Measurements from ENCODE around the gene KIAA0513.

The KIAA0513 gene

DNA sequence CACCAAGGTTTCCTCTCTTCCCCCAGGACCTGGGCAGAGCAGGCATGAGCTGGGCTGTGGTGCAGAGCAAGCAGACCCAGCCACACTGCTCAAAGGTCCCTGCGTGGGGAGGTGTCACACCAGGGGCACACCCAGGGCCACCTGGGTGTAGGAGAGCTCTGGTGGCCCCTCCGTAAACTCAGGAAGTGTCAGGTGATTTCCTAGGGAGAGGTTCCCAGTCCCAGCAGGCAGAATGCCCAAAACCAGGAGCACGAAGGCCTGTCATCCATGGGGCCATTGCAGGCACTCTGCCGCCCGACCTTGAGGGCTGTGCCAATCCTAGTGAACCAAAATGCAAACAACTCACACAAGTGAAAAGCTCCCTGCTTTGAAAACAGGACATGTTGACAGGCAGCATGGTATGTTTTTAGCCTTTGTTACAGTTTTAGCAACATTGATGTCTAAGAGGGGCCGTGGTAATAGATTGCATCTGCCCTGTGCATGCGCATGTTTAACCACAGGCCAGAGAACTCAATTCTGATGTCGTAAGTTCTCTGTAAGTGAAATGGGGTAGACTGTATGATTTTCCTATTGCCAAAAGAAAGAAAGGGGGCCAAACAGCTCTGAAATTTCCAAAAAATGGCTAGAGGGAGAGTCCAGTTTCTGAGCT is 63.4 kb downstream of the KIAA0513 start:
- DNase-seq (ENCODE audit: low spot score): no peak

DNA sequence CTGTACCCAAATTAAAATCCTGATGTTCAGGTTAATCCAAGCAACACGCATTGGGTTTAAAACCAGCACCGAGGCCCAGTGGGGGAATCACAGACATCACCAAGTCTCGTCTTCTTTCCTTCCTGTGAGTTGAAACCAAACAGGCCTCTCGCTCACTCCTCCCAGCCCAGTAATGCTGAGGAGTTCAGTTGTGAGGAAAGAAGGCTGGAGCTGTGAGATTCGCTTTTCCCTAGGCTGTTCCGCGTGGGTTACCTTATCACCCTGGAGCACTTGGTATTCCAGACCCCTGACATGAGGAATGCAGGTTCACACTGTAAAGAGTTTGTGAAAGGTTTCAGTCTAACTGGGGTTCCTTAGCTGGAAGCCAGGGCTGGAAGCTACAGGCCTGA is 63.9 kb downstream of the KIAA0513 start:
- no peak for DNase-seq (ENCODE audit: low spot score)

GRCh38 chr16:85092309-85092708 is 64.7 kb downstream of the KIAA0513 start:
- no peak for DNase-seq (ENCODE audit: low spot score)

DNA sequence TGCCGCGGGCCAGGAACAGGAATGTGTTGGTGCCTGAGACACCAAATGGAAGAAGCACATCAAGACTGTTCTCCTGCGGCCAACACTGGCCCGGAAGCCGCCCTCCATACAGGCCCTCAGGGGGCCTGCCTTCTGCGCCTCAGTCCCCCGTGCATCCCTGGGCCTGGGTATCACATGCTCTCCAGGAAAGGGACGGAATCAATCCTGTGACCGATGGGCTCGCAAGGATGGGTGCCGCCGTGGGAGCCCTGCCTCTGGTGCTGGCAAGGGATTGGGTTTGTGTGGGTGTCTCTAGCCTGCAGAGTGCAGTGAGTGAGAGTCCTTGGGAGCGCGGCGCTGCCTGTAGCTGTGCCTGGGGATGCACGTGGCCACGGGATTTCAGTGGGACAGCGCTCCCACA is 65.3 kb downstream of the KIAA0513 start:
- no peak for DNase-seq (ENCODE audit: low spot score)

DNA sequence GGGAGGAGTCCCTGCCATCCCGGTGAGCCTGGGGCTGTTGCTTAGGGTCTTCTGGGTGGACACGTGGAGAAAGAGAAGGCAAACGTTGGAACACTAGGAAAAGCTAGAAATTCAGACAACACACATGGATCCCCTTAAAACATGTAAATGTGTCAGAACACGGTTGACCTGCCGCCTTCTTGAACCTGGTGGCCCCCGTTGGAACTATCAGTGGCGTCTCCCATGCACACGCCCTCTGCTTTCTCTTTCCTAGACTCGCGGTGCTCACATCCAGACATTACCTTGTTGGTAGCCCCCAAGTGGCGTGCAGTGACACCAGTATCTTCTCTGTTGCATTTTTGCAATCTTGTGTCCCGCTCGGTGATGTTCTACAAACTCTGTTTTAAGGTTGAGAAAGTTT is 66.1 kb downstream of the KIAA0513 start:
- no peak for DNase-seq (ENCODE audit: low spot score)

DNA sequence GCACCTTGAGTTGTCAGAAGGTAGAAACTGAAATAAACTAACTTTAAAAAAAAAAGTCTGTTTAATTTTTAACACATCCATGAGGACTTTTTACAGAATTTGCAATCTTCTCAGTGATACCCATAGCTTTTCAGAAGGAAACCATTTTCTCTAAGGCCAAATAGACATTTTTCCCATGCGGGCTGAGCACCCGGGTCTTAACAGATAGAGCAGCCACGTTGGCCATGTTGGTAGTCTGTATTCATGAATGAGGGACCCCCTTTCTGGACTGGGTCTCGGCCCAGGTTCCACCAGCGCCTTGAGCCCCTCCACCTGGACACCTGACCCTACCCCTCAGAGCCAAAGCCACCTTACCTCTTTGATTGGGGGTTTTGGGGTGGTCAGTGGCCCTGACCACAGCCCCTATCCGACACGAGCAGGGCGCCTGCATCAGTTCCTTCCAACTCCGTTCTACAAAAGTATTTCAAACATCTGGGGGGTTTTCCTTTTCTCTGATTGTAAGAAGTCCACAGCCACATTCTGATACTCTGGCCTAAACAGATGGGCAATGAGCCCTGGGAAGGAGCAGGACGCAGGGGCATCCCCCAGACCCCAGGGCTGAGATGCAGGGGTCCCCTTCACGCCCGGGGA is 66.7 kb downstream of the KIAA0513 start:
- DNase-seq (ENCODE audit: low spot score): no peak

GRCh38 chr16:85094812-85095211 is 67.2 kb downstream of the KIAA0513 start:
- no peak for DNase-seq (ENCODE audit: low spot score)

DNA sequence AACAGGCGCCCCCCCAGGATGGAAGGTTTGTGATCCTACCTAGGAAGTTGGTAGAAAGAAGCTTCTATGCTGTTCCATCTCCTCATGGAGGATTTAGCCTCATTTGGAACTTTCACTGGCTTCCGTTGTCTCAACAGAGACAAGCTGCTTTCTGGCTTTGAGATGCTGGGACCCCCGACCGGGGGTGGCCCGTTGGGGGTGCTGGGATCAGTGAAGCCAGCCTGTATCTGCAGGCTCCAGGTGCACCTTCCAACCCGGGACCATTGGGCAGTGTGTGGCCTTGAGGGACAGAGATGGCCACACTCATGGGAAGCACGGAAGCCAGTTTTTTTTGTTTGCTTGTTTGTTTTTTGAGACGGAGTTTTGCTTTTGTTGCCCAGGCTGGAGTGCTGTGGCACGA is 69.3 kb downstream of the KIAA0513 start:
- DNase-seq (ENCODE audit: low spot score): no peak

- no peak for DNase-seq (ENCODE audit: low spot score)
Measured at GRCh38 chr16:85098565-85098964, 71.0 kb downstream of the KIAA0513 start.

DNA sequence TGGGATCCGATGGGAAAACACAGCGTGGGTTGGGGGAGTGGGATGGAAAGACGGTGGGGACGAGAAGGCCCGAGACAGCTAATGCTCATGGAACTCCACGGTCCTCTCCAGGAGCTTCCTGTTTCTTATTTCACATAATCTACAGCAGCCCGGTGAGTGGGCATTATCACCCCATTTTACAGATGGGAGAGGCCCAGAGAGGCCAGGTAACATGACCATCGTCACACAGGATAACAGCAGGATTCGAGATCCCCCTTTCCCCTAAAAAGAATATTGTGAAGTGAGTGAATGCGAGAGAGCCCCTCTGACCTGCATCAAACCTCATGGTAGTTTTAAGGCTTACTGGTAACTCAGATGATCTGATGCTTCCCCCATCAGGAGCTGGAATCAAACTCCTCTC is 72.7 kb downstream of the KIAA0513 start:
- no peak for DNase-seq (ENCODE audit: low spot score)

DNA sequence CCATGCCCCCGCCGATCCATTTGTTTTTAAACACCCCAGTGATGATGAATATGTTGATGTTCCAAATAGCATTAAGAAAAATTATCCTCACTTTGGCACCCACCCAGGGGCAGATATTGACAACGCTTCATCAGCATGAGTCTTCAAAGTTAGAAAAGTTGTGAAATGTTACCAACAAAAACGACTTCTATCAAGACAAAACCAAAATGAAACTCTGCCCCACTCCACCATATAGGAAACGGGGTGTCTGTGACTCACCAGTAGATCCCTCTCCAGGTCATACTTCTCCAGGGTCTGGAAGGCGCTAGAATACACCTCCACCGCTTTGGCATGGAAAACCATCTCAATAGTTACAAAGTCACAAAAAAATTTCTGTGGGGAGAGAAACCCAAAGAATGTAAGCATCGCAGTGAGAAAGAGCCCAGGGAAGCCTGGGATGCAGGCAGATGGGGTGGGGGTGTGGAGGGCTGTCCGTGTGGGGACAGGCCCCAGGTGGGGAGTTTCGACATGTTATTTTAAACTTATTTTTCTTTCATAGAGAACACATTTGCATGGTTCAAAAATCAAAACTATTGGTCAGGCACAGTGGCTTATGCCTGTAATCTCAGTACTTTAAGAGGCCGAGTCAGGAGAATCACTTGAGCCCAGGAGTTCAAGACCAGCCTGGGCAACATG is 74.5 kb downstream of the KIAA0513 start:
- no peak for DNase-seq (ENCODE audit: low spot score)

DNA sequence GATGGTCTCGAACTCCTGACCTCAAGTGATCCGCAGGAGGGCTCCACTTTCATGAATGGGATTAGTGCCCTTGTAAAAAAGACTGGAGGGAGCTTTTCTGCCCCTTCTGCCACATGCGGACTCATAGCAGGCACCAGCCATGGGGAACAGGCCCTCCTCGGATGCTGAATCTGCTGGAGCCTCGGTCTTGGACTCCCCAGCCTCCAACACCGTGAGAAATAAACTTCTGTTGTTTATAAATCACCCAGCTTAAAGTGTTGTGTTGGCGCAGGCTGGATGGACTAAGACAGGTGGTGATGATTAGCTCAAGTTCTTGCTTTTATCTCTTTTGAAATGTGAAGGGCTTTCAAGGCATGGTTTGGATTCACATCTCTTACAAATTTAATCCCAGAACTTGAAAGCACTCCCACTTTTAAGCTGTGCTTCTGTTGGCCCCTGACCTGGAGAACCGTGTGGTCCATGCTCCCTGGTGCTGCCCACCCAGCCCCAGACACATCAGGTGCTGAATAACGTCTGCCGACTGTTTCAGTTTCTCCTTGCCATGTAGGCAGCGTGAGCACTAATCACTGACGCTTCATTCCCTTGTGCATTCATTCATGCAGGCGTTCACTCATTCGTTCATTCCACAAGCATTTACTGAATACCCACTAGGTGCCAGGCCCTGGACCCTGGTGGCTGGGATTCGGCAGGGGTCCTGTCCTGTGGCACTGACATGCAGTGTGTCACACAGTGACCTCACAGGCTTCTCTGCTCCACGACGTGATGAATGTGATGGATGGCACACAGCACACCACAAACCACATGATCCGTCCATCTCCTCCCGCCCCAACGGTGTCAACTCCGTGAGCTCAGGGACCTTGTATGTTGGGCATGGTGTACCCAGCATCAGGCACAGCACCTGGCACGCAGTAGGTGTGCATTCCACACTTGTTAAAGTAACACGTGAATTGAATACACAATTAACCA is 75.8 kb downstream of the KIAA0513 start:
- DNase-seq (ENCODE audit: low spot score): no peak

DNA sequence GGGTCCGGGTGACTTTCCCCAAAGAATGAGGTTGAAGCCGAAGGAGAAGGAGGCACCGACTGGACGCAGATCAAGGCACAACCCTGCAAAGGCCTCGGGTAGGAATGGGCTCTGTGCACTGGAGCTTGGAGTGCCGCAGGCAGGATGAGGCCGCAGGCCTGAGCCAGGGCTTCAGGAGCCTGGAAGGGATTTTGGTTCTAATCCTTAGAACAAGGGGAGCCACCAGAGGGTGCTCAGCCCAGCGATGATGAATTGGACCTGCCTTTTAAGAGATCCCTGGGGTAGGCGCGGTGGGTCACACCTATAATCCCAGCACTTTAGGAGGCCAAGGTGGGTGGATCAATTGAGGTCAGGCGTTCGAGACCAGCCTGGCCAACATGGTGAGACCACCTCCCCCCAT is 76.6 kb downstream of the KIAA0513 start:
- no peak for DNase-seq (ENCODE audit: low spot score)

DNA sequence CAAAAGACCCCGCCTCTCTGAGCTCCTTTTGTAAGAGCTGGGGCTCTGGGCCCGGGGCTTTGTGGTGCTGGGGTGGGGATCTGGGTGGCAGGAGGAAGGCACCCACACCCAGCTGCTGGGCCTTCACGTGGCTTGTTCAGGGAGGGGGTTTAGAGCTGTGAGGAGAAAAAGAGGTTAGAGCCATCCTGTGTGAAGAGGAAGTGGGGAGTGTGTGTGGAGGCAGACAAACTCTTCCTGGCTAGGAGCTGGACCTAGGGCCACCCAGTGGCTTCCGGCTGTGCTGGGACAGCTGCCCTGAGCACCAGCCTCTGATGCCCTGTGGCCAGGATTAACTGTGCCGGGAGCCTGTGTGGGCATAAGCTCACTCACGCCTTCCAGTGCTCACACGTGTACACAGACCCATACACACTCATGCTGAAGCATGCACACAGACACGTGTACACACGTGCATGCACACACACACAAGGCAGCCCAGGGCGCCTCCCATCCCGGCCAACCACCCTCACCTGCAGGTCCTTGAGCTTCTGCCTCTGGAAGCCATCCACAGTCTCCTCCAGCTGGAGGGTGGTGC is 77.3 kb downstream of the KIAA0513 start:
- DNase-seq (ENCODE audit: low spot score): no peak

- no peak for DNase-seq (ENCODE audit: low spot score)
Measured at GRCh38 chr16:85105475-85105874, 77.9 kb downstream of the KIAA0513 start.

DNA sequence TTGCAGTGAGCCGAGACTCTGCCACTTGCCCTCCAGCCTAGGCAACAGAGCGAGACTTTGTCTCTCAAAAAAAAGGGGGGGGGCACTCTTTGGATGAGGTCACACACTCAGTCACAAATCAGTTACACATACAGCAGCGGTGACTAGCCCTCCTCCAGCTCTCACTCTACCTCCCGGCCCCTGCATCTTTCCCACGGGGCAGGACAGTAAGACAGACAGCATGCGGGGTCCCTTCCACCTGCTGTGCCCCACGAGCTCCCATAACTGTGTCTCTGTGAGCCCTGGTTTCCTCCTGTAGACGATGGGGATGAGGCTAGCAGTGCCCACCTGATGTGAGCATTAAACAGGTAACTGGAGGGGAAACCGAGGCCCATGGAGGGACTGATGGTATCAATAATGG is 79.5 kb downstream of the KIAA0513 start:
- no peak for DNase-seq (ENCODE audit: low spot score)

DNA sequence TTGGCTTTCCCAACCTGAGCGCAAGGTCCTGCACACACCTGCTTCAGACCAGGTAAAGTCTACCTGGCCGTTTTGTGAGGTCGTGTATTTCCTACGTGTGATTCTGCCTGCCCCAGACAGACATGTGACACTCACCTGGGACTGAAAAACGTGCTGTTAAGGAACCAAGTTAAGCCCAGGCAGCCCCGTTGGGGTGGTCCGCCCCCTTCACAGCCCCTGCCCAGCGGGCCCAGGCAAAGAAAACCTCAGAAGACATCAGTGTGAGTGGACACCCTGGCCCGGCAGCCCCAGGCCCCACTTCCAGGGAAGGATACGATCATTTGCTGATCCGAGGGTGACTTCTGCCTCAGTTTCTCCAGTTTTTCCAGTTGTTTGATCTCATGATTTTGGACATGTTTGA is 79.9 kb downstream of the KIAA0513 start:
- no peak for DNase-seq (ENCODE audit: low spot score)

DNA sequence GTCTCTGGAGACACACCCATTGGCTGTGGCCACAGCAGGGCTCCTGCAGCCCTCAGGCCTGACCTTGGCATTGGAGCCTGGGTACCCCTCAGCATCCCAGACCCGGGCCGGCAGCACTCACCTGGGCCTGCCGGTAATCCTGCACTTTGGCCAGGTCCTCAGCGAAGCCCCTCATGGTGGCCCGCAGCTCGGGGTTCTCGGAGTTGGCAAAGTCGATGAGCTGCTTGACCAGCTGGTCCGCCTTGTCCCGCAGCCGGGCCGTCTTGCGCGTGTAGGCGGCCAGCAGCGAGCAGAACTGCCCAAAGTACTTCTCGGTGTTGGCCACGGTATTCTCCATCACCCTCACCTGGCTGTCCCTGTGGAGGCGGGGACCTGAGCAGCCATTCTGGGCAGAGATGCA is 82.5 kb downstream of the KIAA0513 start:
- DNase-seq (ENCODE audit: low spot score): no peak

DNA sequence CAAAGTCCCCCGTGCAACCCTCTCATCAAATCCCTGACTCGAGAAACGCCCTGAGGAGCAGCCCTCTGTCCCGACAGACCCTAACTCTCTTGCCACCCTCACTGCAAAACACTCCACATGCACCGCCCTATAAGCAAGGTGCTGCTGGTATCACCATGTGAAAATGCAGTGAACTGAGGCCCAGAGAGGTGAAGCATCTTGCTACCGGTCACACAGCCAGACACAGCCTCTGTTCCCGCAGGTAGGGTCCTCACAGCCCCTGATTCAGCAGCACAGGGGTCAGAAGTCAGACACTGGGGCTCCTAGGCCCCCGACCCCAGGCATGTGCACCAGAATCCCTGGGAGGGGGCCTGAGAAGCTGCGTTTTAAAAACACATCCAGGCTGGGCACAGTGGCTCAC is 83.6 kb downstream of the KIAA0513 start:
- DNase-seq (ENCODE audit: low spot score): no peak

DNA sequence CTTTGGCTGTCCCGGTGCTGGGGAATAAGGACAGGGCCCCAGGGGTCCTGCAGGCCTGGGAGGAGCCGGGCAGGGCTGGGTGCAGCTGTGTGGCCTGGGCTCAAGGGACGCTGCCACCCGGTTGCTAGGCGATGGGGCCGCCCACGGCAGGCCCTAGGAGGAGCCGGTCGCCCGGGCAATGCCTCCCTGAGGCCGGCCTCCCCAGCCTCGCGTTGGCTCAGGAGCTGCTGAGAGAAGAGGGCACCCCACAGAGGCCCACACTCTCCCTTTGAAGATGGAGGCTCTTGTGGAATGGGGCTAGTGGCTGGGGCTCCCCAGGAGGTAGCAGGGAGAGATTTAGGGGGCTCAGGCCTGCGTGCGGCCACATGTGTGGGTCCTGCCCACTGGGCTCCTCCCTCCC is 84.8 kb downstream of the KIAA0513 start, which contains the start of gene CIBAR2:
Gene CIBAR2, minus strand, starts transcription at position 109 of the 400 bp plus-strand sequence. CDS start 120 bp downstream, outside the sequence.
- no peak for DNase-seq (ENCODE audit: low spot score)

DNA sequence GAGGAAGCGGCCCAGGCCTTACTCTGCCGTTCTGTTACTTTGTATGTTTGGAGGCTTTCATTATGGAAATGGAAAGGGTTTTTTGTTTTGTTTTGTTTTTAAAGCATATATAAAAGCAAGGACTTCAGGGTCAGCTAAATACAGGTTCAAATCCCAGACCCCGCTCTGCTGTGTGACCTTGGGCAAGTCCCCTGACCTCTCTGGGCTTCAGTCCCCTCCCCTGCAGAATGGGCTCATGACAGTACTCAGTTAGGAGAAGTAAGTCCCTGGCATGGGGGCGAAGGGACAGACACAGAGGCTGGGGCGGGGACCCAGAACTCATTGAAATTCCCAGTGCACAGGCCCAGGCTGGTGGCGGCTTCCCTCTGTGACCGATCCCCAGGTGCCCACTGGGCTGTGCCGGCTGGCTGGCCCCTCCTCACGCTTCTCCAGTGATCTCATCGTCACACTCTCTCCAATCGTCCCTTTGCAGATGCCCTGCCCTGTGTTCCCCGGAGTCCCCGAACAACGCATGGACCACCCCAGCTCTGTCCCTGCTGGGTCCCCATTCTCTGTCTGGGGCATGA is 85.7 kb downstream of the KIAA0513 start:
- DNase-seq (ENCODE audit: low spot score): no peak

GRCh38 chr16:85113913-85114312 is 86.3 kb downstream of the KIAA0513 start:
- DNase-seq (ENCODE audit: low spot score): no peak
